Adrenal gland (tissue), 5 donors: ENCODE data around the gene STXBP4.

Experiments used
- CTCF ChIP-seq, 6 experiments: fragments of 450-650 bp in 4 of 6; fragments of 200-600 bp in 2 of 6; sonication (generic) in 1 of 6; IDR thresholded peaks; 1 replicate in 5 of 6; 2 replicates in 1 of 6; pipeline versions ENCODE4 v1.5.1 to v1.8.0; 2016 to 2021; ENCODE audit warnings: antibody characterized with exemption in 6 of 6, mild to moderate bottlenecking in 2 of 6, moderate library complexity in 1 of 6
- POLR2A ChIP-seq, 2 donors: fragments of 450-650 bp; IDR thresholded peaks; one replicate each; pipeline ENCODE4 v1.6.1; 2017; ENCODE audit warnings: antibody characterized with exemption in 2 of 2, mild to moderate bottlenecking in 2 of 2, moderate library complexity in 1 of 2
- donor health status: DM: no; HTN: no; CAD: no.

- TF ChIP-seq CTCF (IDR thresholded peaks at IDR 0.05) (no peak), POLR2A (IDR thresholded peaks at IDR 0.05) (no peak)
Measured at GRCh38 chr17:55057184-55057583, 88.6 kb downstream of the STXBP4 start.
